Measurements from ENCODE around the gene LIMCH1.

The LIMCH1 gene

DNA sequence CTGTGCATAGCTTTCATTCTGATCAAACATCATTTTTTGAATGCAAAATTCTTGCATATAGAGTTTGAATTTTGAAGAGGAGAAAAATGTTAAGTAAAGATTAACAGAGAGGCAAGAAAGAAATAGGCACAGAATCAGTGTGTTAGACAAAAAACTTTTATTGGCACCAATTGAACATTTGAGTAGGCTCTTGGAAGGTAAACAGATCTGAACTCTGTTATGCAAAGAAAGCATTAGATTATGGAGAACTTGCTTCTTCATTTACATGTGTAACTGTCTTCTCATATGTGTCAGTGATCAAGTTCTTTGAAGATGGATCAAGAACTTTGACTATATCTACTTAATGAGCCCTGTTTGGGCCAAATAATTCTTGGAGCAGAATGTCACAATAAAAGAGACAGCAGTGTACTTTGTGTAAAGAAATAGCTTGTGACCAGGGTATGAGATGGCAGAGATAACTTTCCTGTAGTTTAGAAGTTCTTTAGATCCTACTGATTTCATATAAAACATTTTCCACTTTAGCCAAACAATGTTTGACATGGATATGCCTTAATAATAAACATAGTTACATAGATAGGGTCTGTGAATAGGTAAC, 61.3 kb downstream of the LIMCH1 start:
- TF ChIP-seq, protein P1, sequence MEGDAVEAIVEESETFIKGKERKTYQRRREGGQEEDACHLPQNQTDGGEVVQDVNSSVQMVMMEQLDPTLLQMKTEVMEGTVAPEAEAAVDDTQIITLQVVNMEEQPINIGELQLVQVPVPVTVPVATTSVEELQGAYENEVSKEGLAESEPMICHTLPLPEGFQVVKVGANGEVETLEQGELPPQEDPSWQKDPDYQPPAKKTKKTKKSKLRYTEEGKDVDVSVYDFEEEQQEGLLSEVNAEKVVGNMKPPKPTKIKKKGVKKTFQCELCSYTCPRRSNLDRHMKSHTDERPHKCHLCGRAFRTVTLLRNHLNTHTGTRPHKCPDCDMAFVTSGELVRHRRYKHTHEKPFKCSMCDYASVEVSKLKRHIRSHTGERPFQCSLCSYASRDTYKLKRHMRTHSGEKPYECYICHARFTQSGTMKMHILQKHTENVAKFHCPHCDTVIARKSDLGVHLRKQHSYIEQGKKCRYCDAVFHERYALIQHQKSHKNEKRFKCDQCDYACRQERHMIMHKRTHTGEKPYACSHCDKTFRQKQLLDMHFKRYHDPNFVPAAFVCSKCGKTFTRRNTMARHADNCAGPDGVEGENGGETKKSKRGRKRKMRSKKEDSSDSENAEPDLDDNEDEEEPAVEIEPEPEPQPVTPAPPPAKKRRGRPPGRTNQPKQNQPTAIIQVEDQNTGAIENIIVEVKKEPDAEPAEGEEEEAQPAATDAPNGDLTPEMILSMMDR (conservative IDR thresholded peaks at IDR 0.05; ENCODE audit: low read depth, low read length), result no peak
- no peak for DNase-seq (ENCODE audit: low read depth)
- H3K4me3 ChIP-seq (ENCODE audit: low read depth, low read length), result no peak overlapping the region

DNA sequence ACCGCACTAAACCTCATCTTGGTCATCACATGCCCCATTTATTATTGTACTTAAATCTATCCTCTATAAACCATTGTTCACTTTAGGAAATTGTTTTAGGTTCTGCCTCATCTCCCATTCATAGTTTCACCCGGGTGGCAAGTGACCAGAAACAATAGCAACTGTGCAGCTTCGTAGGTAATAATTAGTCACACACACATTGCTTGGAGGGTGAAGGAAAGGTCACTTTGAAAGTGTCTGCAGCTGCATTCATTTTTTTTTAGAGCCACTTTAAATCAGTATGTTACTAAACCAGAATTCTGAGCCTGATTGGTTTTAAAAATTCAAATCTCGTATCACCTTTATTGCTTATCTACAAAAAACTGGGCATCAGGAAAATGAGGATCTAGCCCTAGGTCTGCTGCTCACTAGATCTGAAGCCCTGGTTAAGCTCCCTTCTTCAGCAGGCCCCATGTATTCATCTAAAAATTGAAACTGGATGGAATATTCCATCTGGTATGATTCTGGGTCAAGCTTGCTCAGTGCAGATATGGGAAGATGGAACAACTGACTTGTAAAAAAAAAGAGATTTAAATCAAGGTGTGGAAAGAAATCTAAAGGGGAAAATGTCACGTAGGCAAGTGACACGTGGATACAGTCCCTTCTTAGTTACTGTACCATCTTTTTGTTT, 62.4 kb downstream of the LIMCH1 start:
- no peak for DNase-seq (ENCODE audit: low read depth)
- no peak overlapping the region for H3K4me3 ChIP-seq (ENCODE audit: low read depth, low read length)
- TF ChIP-seq, protein P1 (conservative IDR thresholded peaks at IDR 0.05; ENCODE audit: low read depth, low read length), result no peak

DNA sequence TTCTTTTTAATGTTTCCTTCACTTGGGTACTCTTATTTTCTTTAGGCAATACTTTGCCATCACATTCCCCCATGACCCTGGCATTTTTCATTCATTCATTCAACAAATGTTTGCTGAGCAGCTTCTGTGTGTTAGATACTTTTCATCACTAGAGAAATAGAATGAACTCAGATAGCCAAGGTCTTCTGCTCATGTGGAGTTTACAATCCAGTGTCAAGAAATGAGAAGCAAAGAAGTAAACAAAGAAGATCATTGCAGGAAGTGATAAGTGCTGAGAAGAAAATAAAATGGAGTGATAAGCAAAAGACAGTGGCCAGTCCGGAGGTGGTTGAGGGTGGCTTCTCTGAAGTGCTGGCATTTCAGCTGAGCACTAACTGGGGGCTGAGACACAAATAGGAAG, 63.1 kb downstream of the LIMCH1 start:
- TF ChIP-seq, protein P1 (conservative IDR thresholded peaks at IDR 0.05; ENCODE audit: low read depth, low read length), result no peak
- H3K4me3 ChIP-seq (ENCODE audit: low read depth, low read length), result no peak overlapping the region
- no peak for DNase-seq (ENCODE audit: low read depth)

DNA sequence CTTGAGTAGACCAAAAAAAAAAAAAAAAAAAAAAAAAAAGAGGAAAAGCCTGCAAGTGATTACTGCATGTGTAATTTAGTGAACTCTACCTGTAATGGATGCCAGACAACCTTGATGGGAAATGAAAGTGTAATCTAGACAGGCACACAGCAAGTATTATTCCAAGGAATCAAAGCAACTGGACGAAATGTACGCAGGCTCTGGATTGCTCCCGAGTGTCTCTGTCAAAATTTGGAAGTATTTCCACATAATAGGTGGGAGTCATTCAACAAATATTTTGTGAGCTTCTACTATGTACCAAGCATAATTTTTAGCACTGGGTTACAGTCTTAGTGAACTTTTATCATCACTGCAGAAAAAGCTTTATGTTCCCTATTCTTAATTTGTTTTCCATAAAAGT, 64.2 kb downstream of the LIMCH1 start:
- no peak overlapping the region for H3K4me3 ChIP-seq (ENCODE audit: low read depth, low read length)
- TF ChIP-seq, protein P1 (conservative IDR thresholded peaks at IDR 0.05; ENCODE audit: low read depth, low read length), result no peak

DNA sequence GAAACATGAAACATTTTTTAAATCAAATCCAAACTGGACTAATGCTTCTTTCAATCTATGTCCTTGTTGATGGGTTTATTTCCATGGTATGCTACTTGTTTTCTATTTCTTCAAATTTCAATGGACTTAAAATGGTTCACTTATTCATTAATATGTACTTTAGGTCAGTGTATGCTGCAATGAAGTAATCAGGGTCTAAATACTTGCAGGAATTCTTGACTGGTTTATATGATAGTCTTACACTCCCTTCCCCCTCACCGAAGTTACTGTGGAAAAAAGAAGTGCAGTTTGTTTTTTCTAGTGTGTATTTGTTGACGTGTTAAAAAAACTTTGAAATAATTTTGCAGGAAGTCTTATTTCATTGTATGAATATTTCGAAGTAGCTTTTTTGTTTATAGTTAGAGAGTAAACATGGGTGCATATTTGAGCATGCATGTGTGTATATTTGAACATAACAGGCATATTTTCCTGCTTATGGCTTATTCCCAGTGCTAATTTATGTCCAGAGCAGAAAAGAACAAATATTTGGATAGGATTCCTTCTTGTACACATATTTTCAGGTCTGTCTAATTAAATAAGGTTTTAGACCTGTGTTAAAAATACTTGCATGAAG, 65.0 kb downstream of the LIMCH1 start:
- no peak overlapping the region for H3K4me3 ChIP-seq (ENCODE audit: low read depth, low read length)
- DNase-seq (ENCODE audit: low read depth), result no peak
- TF ChIP-seq, protein P1 (conservative IDR thresholded peaks at IDR 0.05; ENCODE audit: low read depth, low read length), result no peak

More for the DNA sequence above, 64.2 kb downstream of the LIMCH1 start:
- no peak for DNase-seq (ENCODE audit: low read depth)

DNA sequence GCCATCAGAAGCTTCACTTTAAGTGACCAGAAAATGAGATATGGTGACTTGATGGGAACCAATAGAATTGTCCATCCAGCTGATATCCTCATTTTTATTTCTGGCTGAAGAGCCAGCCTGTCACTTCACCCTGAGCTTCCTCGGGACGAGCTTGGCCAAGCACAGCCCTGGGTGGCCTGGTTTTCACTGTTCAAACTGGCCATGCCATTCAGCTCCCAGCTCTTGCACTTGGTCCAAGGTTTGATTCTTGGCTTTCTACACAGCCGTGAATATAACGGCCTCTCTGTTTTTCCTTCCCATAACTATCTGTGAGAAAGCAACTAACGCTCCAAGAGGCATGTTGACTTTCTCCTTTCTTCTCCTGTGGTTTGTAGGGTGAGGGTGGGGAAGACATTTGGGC, 71.9 kb downstream of the LIMCH1 start:
- no peak overlapping the region for H3K4me3 ChIP-seq (ENCODE audit: low read depth, low read length)
- TF ChIP-seq, protein P1 (conservative IDR thresholded peaks at IDR 0.05; ENCODE audit: low read depth, low read length), result no peak
- DNase-seq (ENCODE audit: low read depth), result no peak
